GM19395 (cell line): ENCODE results near the gene LGALS16.
"Not testable (repeated sequence)": the region's sequence is repeated elsewhere in the genome, so short reads cannot be mapped to it uniquely, and the experiment has no call there.

Source experiments
- ATAC-seq: cut with Tn5 transposase; IDR thresholded peaks from one replicate; pipeline ENCODE4 v1.9.1; 2021; ENCODE audit warnings: mild to moderate bottlenecking, moderate library complexity; ENCODE audit not compliant: unreplicated experiment

LGALS16 gene, protein sequence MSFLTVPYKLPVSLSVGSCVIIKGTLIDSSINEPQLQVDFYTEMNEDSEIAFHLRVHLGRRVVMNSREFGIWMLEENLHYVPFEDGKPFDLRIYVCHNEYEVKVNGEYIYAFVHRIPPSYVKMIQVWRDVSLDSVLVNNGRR

DNA sequence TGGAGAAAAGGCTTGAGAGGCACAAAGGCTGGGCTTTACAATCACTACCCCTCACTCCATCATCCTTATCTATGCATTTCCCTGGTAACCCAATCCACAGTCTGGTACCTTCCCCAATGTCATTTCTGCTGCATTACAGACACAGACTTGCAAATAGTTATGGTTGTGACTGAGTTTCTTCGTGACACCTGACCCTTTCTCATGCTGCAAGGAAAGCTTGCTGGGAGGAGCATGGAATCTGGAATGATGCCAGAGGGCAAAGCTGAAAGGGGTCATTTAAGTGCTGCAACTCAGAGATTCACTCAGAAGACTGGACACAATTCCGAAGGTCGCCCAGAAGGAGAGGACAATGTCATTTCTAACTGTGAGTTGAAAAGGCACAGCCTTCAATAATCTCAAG lies at the start of gene LGALS16:
LGALS16 (plus strand) TSS at position 301 of the 400 bp plus-strand sequence; CDS start at position 350, 49 bp downstream.
- ATAC-seq: no peak

DNA sequence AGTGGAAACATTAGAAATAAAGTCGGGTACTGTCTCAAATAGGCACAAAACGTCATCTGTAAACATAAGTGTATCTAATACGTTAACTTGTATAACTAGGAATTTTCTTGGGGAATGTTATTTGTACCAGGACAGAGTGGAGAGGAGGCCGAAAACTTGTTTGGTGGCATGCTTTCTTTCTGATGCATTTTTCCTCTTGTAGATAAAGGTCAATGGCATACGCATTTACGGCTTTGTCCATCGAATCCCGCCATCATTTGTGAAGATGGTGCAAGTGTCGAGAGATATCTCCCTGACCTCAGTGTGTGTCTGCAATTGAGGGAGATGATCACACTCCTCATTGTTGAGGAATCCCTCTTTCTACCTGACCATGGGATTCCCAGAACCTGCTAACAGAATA lies 48.7 kb upstream of the LGALS16 start:
- ATAC-seq: no peak

DNA sequence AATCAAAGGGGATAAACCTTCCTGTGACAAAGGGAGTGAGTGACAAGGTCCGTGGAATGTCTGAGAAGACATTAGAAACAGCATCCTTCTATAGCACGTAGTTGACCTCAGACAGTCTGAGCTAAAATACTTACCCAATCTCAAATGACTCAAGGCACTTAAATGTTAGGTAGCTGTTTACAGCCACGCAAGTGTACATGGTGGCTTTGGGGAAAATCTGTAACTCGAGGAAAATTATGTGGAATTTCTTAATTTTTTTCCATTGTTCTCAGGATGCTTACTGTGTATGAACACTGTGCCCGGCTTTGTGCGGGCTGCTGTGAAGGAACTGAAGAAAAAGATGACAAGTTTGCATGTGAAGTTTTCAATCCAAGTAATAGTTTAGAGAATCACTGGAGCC lies 48.2 kb upstream of the LGALS16 start:
- no peak for ATAC-seq

DNA sequence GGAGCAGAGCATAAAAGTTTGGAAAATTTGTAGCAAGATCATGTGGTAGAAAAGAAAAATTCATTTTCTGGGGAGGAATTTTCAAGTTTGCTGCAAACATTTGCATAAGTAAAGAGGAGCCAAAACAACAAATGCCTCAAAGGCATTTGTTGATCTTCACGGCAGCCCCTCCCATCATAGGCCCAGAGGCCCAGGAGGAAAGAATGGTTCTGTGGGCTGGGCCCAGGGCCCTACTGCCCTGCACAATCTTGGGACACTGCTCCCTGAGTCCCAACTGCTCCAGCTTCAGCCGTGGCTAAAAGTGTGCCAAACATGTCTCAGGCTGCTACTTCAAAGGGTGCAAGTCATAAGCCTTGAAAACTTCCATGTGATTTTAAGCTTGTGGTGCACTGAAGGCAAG lies 42.1 kb upstream of the LGALS16 start:
- no peak for ATAC-seq

DNA sequence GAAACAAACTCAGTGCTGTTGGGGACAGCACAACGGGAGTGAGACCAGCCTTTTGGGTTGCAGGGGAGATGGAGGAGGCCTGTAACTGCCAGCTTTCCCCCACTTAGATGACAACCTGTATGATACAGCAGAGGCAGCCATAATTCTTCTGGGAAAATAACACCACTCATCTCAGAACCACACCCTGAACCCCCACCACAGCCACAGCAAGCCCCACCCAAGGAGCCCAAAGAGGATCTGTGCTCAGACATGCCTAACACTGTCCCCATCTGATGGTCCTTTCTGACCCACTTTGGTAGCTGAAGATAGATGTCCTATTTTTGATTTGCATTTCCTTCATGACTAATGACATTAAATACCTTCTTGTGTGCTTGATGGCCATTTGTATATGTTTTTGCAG lies 38.0 kb upstream of the LGALS16 start:
- ATAC-seq: no peak

DNA sequence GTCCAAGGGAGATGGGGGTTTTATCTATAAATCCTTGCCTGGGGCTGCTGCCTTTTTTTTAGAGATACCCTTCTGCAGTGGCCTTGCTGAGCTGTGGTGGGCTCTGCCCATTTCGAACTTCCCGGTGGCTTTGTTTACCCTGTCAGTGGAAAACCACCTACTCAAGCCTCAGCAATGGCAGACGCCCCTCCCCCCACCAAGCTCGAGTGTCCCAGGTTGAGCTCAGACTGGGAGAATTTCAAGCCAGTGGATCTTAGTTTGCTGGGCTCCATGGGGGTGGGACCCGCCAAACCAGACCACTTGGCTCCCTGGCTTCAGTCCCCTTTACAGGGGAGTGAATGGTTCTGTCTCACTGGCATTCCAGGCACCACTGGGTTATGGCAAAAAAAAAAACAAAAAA lies 31.8 kb upstream of the LGALS16 start:
- no peak for ATAC-seq

DNA sequence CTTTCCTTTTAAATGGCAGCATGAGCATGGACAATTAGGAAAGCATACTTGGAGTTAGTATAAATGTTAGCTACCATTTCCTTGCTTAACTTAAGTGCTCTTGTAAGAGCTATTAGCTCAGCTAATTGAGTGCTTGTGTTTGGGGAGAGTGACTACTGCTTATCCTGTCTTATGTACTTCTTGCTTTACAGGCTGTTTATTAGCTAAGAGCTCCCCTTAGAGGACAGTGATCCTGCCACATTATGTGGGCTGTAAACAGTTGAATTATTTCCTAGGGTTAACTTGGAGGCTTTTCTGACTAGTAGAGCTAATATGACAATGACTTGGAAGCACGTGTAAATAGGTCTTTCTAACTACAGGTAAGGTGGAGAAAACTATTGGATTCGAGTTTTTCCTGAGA lies 28.1 kb upstream of the LGALS16 start:
- ATAC-seq: not testable (repeated sequence)

DNA sequence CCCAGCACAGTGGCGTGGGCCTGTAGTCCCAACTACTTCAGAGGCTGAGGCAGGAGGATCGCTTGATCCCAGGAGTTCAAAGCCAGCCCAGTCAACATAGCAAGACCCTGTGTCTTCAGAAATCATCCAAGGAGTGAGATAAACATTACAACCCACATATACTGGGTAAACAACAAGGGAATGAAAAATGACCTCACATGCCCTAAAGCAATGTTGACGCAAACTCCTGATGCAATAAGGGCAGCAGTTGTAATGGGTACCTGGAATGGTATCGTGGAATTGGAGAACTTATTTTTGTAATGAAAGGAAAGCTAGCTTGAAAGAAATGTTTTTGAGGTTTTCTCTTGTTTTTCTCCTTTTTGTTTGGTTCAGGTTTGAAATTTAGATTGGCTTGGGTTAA lies 24.5 kb upstream of the LGALS16 start:
- ATAC-seq: no peak

DNA sequence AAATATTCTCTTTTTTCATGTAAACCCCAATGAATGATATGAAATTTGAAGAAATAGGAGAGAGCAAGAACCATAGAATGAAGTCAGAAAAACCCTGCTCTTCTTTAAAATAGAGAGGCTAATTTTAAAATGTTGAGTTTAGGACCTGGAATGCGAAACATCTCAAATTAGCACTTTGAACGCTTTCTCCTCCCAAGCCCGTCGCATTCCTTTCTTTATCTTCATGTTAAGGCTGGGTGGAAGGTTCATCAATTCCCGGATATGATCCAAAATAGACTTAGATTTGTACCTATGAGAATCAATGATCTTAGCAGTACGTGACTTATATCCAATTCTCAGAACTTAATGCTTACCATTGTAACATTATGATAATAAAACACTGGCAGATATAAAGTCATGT lies 24.1 kb upstream of the LGALS16 start:
- no peak for ATAC-seq

DNA sequence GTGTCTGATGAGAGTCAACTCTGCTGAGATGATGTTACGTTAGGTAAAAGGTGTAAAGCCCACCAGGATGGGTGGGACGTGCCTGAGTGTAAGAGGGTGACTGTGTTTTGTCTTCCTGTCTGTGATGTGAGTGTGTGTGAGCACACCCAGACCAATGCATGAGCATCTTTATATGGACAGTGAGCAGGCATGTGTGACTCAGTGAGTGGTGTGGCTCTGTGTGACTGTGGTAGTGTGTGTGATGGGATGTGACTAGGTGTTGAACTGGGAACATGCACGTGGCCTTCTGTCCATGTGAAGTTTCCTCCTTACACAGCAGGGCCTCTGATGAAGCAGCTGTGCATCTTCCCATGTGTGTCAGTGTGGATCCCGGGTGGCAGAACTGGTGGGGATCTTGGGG lies 17.8 kb upstream of the LGALS16 start:
- ATAC-seq: no peak

DNA sequence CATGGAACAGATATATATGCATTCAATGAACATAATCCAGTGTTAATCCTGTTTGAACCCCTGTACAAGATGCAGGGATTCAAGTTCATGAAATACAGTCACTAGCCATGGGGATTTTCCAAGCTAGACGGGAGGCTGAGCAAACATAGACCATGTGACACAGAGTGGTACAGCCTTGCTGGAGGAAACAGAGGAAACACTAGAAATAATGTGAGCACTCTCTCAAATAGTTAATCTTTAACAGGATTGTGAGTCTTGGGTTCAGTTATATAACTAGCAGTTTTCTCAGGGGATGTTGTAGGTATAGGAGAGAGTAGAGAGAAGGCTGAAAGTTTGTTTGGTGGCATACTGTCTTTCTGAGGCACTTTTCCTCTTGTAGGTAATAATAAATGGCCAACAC lies 13.9 kb upstream of the LGALS16 start:
- no peak for ATAC-seq

DNA sequence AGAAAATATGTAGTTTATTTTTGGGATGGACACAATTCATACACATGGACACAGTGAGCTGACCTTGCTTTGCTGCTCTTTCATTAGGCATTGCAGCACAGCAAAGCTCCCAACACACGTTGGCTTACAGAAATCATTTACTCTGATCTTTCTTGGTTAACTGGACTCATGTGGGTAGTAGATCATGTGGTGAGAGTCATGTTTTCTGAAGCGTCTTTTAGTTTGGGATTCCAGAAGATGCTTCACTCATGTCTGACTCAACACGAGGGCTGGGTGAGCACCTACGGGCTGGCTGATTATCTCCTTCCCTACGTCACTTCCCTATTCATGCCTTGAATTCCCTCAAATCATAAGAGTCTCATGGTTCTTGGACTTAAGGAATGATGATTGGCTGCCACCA lies 12.1 kb upstream of the LGALS16 start:
- ATAC-seq: no peak

DNA sequence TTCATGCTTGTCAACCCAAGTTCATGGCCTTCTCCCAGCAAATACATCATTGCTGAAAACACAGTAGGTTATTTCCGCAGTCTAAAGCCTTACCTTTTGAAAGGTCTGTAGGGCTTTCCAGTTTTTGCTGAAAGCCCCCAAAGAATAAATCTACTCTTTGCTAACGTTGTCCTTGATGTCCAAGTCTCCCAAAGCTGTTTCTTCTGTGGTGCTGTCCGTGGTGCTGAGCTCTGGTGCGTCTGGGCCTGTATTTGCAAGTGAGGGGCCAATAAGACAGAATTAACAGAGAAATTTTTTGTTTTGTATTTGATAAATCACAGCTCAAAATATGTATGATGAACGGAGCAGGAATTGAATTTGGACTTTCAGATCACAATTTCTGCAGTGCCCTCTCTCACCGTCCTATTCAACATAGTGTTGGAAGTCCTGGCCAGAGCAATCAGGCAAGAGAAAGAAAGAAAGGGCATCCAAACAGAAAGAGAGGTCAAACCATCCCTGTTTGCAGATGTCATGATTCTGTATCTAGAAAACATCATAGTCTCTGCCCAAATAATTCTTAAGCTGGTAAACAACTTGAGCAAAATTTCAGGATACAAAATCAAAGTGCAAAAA lies 9.8 kb upstream of the LGALS16 start:
- no peak for ATAC-seq

DNA sequence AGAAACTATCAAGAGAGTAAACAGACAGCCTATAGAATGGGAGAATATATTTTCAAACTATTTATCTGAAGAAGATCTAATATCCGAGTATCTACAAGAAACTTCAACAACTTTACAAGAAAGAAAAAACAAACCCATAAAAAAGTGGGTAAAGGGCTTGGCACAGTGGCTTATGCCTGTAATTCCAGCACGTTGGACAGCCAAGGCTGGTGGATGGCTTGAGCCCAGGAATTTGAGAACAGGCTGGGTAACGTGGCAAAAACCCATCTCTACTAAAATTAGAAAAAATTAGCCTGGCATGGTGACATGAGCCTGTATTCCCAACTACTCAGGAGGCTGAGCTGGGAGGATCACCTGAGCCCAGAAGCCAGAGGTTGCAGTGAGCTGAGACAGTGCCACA lies 7.8 kb upstream of the LGALS16 start:
- no peak for ATAC-seq

DNA sequence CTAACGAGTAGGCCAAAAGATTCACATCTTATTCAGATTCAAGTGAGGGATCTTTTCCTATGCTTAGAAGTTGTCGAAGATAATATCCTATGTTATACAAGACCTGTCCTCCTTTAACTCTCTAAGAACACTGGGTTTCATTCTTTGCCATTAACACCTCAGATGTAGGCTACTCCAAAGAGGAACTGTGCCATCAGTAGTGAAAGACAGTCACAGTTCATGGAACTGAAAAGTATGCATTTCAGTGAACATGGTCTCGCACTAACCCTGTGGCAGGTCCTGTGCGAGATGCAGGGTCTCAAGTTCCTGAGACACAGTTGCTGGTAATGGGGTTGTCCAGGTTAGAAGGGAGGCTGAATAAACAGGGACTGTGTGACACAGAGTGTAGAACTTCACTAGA lies 4.1 kb downstream of the LGALS16 start:
- ATAC-seq: no peak

DNA sequence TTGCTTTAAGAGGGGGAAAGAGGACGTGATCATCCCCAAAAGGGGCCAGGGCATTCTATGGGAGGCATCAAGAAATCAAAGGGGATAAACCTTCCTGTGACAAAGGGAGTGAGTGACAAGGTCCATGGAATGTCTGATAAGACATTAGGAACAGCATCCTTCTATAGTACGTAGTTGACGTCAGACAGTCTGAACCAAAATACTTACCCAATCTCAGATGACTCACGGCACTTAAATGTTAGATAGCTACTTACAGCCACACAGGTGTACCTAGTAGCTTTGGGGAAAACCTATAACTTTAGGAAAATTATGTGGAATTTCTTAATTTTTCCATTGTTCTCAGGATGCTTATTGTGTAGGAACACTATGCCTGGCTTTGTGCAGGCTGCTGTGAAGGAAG lies 4.9 kb downstream of the LGALS16 start:
- ATAC-seq: no peak

DNA sequence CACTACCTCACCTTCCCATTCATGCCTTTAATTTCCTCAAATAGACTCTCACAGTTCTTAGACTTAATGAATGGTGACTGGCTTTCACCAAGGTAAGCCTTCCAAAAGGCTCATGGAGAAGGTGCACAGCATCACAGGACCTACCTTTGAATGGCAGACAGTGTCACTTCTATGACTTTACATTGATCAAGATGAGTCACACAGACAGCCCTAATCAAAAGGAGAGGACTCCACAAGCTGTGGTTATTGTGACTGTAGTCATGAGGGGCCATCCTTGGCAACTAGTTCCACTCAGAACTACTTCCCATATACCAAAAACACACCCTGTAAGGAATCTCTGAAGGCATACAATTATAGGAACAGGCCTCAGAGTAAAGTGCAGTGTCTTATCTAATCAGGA lies 5.9 kb downstream of the LGALS16 start:
- ATAC-seq: no peak

DNA sequence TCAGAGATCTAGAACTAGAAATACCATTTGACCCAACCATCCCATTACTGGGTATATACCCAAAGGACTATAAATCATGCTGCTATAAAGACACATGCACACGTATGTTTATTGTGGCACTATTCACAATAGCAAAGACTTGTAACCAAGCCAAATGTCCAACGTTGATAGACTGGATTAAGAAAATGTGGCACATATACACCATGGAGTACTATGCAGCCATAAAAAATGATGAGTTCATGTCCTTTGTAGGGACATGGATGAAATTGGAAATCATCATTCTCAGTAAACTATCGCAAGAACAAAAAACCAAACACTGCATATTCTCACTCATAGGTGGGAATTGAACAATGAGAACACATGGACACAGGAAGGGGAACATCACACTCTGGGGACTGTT lies 14.1 kb downstream of the LGALS16 start:
- not testable (repeated sequence) for ATAC-seq

DNA sequence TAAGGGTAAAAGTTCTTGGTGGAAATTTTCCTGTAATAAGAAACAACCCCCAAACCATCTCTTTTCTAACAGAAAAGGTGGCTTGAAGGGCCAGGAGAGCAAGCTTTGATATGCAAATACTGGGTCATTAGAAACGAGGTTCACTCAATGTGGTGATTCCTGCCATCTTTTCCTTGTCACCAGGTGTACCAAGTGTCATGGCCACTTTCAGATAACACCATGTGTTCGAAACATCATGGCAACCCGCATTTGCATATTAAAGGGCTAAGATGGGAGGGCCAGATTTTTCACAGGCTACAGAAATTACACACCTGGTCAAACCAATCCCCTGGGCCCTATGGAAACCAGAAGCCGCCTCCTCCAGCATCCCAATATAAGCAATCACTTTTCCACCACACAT lies 15.3 kb downstream of the LGALS16 start:
- ATAC-seq: no peak

DNA sequence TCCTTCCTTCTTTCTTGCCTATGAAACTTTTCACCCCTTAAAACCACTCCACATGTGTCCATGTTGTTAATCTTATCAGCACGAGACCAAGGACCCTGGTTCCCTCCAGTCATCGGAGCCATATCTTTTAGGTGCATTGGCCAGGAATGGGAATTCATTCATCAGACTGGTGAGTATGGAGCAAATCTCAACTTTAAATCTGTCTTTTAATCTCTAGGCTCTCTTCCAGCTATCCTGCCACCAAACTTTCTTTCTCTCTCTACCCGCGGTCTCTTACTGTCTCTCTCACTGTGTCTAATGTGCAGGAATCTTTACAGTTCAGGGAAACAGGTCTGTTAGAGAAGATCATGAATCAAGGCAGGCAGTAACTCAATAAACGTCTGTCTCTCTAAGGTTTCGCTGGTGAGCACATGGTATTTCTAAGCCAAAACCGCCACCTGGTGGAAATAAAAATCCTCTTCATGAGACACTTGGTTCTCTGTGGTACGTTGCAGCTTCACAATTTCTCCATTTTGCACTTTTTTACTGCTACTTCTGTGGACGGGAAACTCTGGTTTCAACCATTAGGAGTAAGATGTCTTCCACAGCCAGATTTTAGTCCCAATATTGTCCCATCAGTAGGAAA lies 16.1 kb downstream of the LGALS16 start:
- no peak for ATAC-seq

DNA sequence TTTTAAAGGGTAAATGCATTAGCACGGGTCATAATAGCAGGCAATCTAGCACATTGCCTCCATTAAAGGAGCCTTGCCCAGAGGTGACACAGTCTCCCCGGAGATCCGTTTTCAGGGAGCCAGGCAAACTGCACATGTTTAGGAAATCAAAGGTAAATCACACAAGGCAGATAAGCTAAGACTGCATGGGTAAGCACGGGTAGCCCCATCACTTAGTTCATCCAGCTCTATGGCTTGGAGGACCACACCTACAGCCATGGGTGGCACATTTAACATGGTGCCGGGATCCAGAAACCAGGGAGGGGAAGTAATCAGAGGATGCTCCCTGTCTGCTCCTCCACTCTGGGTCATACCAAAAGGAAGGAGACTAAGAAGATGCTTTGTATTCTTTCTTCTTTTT lies 16.8 kb downstream of the LGALS16 start:
- ATAC-seq: no peak

DNA sequence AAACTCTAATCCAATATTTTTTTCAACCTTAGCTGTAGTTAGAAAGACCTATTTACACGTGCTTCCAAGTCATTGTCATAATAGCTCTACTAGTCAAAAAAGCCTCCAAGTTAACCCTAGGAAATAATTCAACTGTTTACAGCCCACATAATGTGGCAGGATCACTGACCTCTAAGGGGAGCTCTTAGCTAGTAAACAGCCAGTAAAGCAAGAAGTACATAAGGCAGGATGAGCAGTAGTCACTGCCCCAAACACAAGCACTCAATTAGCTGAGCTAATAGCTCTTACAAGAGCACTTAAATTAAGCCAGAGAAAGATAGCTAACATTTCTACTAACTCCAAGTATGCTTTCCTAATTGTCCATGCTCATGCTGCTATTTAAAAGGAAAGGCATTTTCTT lies 18.1 kb downstream of the LGALS16 start:
- ATAC-seq: not testable (repeated sequence)

DNA sequence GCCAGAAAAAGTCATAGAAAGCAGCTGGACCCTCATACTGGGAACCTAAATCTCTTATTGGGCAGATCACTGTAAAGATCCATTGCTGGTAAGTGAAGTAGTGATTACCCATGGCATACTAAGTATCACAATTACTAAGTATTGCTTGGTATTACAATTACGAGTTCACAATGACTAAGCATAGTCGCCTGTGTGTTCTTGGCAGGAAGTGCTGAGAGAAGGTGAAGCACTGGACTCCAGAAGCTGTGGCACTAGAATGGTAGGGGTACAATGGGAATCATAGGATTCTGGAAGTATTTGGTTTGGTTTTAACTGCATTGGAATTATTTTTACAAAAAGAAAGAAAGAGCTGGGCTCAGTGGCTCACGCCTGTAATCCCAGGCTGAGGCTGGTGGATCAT lies 20.3 kb downstream of the LGALS16 start:
- ATAC-seq: no peak
